SK-N-SH treated with all-trans-retinoic acid at 6 μM for 48 hours (cell line): ENCODE measurements around the gene IQSEC3.

Source experiments
- CSDC2 ChIP-seq: fragments of 250-450 bp; sonication (Bioruptor Pico); IDR thresholded peaks from 2 replicates; pipeline ENCODE4 v1.5.0; 2020; ENCODE audit warnings: mild to moderate bottlenecking, moderate library complexity
- GLIS3 ChIP-seq: fragments of 250-450 bp; sonication (Bioruptor Pico); IDR thresholded peaks from 2 replicates; pipeline ENCODE4 v1.5.0; 2020; ENCODE audit warnings: mild to moderate bottlenecking, moderate library complexity
- TOX ChIP-seq: fragments of 250-450 bp; sonication (Bioruptor Pico); IDR thresholded peaks from 2 replicates; pipeline ENCODE4 v1.8.0; 2021; ENCODE audit warnings: mild to moderate bottlenecking, moderate library complexity, borderline replicate concordance
- ZC3H10 ChIP-seq: fragments of 250-450 bp; sonication (Bioruptor Pico); IDR thresholded peaks from 2 replicates; pipeline ENCODE4 v1.5.1; 2021; ENCODE audit warnings: mild to moderate bottlenecking, moderate library complexity
- ZFP30 ChIP-seq: fragments of 450-650 bp; formaldehyde crosslinking; IDR thresholded peaks from 2 replicates; pipeline ENCODE4 v1.5.0; 2022; ENCODE audit warnings: mild to moderate bottlenecking, moderate library complexity
- TF ChIP-seq, protein P1 (sequence below): fragments of 250-450 bp; sonication (Bioruptor Pico); IDR thresholded peaks from 2 replicates; pipeline ENCODE4 v1.5.1; 2021; ENCODE audit warnings: mild to moderate bottlenecking, moderate library complexity

GRCh38 chr12:151579-151978 is 85.0 kb downstream of the IQSEC3 start:
- no peak for TF ChIP-seq ZC3H10 (CRISPR knock-in tag)
- TF ChIP-seq ZFP30 (CRISPR knock-in tag): no peak
- TF ChIP-seq TOX (CRISPR knock-in tag): no peak
- no peak for TF ChIP-seq CSDC2 (CRISPR knock-in tag)
- no peak for TF ChIP-seq GLIS3
- TF ChIP-seq, protein P1, sequence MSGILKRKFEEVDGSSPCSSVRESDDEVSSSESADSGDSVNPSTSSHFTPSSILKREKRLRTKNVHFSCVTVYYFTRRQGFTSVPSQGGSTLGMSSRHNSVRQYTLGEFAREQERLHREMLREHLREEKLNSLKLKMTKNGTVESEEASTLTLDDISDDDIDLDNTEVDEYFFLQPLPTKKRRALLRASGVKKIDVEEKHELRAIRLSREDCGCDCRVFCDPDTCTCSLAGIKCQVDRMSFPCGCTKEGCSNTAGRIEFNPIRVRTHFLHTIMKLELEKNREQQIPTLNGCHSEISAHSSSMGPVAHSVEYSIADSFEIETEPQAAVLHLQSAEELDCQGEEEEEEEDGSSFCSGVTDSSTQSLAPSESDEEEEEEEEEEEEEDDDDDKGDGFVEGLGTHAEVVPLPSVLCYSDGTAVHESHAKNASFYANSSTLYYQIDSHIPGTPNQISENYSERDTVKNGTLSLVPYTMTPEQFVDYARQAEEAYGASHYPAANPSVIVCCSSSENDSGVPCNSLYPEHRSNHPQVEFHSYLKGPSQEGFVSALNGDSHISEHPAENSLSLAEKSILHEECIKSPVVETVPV: no peak
